Epithelial cell of proximal tubule (primary cell): Measurements from ENCODE around the gene ABCE1. TPM values are rescaled to one million over a fixed set of nuclear protein-coding genes. Genes with fewer than 3 reads are reported as not detected.
A peak's percentile ranks its signal among the peaks of the same experiment; 100 is the strongest.

Experiments
- DNase-seq: peaks from one replicate; pipeline ENCODE4 v3.0.0-alpha.2; 2011; ENCODE audit warnings: low read depth
- H3K4me3 ChIP-seq: 2 replicates; pipeline ENCODE4 v1.5.1; 2011; ENCODE audit warnings: low read depth, mild to moderate bottlenecking, low read length
- total RNA-seq: library from RNA; depleted of rRNA; stranded (reverse); fragments of >200 nt; gene quantifications from 2 replicates; pipeline ENCODE4 v1.2.3, GENCODE V29; 2015
- TF ChIP-seq, protein P1 (sequence below): conservative IDR thresholded peaks from 2 replicates; pipeline ENCODE4 v1.5.1; 2012; ENCODE audit warnings: low read depth, mild to moderate bottlenecking, low read length

The ABCE1 gene
- total RNA-seq, 1 donor from 2014 or later = 105 TPM

DNA sequence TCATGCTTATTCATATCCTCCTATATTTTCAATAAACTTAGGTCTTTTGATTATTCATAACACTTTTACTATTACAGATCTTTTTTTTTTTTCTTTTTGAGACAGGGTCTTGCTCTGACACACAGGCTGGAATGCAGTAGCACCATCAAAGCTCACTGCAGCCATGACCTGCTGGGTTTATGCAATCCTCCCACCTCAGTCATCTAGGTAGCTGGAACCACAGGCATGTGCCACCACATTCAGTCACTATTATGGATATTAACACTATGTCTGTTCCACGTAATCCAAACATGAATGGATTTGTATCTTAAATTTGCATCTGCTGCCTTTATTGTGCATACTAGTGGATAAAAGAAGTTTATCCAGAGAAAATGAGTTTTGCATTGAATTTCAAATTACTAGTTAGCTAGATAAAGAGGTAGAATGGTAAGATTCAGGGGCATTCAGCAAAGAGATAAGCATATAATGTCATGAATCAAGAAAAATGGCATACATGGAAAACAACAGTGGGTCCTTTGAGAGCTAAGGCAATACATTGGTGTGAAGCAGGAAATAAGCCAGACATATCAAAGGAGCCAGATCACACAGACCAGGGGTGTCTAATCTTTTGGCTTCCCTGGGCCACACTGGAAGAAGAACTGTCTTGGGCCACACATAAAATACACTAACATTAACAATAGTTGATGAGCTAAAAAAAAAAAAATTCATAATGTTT lies 14.1 kb upstream of the ABCE1 start:
- no peak for DNase-seq
- H3K4me3 ChIP-seq = no peak overlapping the region
- TF ChIP-seq, protein P1, sequence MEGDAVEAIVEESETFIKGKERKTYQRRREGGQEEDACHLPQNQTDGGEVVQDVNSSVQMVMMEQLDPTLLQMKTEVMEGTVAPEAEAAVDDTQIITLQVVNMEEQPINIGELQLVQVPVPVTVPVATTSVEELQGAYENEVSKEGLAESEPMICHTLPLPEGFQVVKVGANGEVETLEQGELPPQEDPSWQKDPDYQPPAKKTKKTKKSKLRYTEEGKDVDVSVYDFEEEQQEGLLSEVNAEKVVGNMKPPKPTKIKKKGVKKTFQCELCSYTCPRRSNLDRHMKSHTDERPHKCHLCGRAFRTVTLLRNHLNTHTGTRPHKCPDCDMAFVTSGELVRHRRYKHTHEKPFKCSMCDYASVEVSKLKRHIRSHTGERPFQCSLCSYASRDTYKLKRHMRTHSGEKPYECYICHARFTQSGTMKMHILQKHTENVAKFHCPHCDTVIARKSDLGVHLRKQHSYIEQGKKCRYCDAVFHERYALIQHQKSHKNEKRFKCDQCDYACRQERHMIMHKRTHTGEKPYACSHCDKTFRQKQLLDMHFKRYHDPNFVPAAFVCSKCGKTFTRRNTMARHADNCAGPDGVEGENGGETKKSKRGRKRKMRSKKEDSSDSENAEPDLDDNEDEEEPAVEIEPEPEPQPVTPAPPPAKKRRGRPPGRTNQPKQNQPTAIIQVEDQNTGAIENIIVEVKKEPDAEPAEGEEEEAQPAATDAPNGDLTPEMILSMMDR = no peak

DNA sequence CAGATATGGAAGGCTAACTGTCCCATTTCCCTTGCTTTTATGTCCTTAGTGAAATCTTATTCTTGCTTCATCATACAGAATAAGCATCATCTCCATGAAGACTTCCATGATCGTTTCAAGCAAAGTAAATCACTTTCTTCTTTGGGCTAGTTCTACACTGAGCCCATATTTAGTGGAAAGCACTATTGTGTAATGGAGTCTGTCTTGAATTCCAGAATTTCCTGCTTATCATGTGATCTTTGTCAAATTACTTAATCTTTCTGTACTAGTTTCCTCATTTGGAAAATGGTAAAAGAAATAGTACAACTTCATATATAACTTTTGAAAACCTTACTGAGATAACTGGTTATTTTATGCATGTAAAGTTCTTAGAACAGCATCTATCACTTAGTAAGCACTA lies 7.7 kb upstream of the ABCE1 start:
- TF ChIP-seq, protein P1 = no peak
- H3K4me3 ChIP-seq = no peak overlapping the region
- no peak for DNase-seq

DNA sequence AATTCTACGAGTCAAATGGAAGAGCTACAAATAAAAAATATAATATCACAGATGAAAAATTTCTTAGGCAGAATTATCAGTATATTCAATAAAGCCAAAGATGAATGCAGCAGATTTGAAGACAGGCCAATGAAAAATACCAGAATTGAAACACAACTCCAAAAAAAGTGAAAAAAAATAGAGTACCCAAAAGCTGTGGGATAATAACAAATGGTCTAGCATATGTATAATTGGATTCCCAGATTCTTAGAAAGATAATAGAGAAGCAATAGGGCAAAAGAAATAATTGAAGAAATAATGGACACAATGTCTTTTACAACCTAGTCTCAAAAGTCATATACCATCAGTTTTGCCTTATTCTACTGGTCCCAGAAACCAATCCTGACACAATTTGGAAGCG lies 4.5 kb upstream of the ABCE1 start:
- H3K4me3 ChIP-seq = no peak overlapping the region
- TF ChIP-seq, protein P1 = no peak
- DNase-seq = no peak

DNA sequence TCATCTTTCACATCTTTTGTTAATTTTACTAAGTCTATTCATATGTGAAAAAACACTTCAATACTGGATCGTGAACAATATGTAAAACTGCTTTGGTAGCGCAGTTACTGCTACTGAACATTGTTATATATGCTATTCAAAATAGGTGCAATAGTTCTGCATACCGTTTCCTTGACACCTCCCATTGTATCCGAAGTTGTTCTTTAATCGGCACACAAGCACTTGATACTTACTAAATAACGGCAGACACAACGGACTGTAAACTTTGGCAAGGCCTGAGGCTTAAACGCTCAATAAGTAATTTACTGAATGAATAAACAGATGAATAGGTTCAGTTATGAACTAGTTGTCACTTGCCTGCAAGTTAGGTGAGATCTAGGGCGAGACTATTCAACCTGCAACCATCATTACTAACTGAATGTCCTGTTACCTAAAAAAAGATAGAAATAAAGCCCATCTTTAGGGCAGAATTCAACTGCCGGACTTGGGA lies 735 bp upstream of the ABCE1 start:
- H3K4me3 ChIP-seq = peak overlapping the region; percentile 87
- TF ChIP-seq, protein P1 = no peak
- no peak for DNase-seq

DNA sequence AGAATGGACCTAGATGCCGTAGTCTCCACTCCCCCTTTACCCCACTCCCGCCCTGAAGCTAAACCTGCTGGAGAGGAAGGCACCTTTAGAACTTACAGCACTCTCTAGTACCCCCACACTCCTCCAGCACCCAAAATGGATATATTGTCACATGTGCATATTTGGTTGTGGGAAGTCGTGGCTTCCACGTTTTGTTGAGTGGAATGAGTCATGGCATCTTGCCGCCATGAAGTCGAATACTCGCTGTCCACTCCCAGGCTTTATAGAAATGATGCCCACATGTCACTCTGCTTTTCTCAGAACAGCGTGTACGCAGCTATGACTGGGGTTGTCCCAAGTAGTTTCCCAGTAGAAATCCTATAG lies 545 bp downstream of the ABCE1 start:
- TF ChIP-seq, protein P1 = no peak
- DNase-seq = peak; percentile 23
- peak overlapping the region; percentile 87 for H3K4me3 ChIP-seq

DNA sequence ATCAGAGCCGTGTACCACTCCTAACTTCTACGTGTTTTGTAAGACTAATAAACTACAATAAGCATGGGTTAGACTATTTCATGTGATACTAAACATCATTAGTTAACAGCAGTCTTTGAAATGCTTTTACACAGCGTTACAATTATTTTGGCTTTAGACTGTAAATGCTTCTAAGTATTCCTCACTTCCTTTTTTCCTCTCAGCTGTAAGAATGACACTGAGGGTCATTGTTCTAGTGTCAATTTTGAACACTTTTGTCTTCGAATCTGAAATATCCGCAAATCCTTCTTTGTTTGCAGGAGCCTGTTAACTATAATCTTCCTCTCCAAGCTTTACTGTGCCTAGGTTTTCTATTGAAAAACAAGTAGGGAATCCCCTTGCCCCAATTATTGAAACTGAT lies 1.5 kb downstream of the ABCE1 start:
- no peak for DNase-seq
- TF ChIP-seq, protein P1 = no peak
- peak overlapping the region; percentile 87 for H3K4me3 ChIP-seq

DNA sequence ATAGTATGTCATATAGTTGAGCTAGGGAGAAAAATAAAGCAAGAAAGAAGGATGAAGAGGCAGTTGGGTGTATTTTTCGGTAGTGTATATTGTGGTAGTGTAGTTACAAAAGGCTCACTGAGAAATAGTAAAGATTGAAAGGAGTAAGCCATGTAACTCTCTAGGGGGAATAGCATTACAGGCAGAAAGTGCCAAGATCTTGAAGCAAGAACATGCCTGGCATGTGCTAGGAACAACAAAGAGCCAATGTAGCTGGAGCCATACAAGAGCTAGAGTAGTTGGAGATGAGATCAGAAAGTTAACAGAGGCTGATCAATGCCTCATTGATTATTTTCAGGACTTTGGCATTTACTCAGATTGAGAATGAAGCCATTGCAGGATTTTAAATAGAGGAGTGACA lies 3.0 kb downstream of the ABCE1 start:
- DNase-seq = no peak
- H3K4me3 ChIP-seq = no peak overlapping the region
- TF ChIP-seq, protein P1 = no peak
